Calu3 (cell line): ENCODE data around the gene WSCD2. TPM values are rescaled to one million over a fixed set of nuclear protein-coding genes. Genes with fewer than 3 reads are reported as not detected.

ENCODE experiments used
- BruUV-seq: library from RNA; stranded (reverse); fragments of 400-500 nt; replicated peaks from 2 replicates; lab custom pipeline; 2021; lab: Mats Ljungman, UMichigan
- CTCF ChIA-PET: fragments of 300-600 bp; sonication (Branson Sonifier 250); formaldehyde crosslinking; loops from one replicate; lab custom pipeline; 2022; ENCODE audit warnings: antibody characterized with exemption; lab: Charles Lee
- DNase-seq: peaks from one replicate; pipeline ENCODE4 v3.0.0; 2022
- H3K27ac Mint-ChIP-seq: one replicate; pipeline ENCODE4 v1.8.0; 2022; ENCODE audit warnings: mixed read lengths; ENCODE audit not compliant: unreplicated experiment
- H3K27me3 Mint-ChIP-seq: one replicate; pipeline ENCODE4 v1.8.0; 2022; ENCODE audit warnings: mixed read lengths; ENCODE audit not compliant: unreplicated experiment
- H3K36me3 Mint-ChIP-seq: one replicate; pipeline ENCODE4 v1.8.0; 2022; ENCODE audit warnings: mild to moderate bottlenecking, moderate library complexity, mixed read lengths; ENCODE audit not compliant: insufficient read depth, unreplicated experiment
- H3K4me1 Mint-ChIP-seq: one replicate; pipeline ENCODE4 v1.8.0; 2022; ENCODE audit warnings: mild to moderate bottlenecking, low read depth, mixed read lengths; ENCODE audit not compliant: unreplicated experiment
- H3K4me3 Mint-ChIP-seq: one replicate; pipeline ENCODE4 v1.8.0; 2022; ENCODE audit warnings: mild to moderate bottlenecking, low read depth, moderate library complexity, mixed read lengths; ENCODE audit not compliant: unreplicated experiment
- H3K9me3 Mint-ChIP-seq: one replicate; pipeline ENCODE4 v1.8.0; 2022; ENCODE audit warnings: low read depth, mixed read lengths; ENCODE audit not compliant: unreplicated experiment
- intact Hi-C: fragments of 100-400 bp; cut with micrococcal nuclease; formaldehyde crosslinking; loops from one replicate; pipeline ENCODE4 v1.10.0; 2022; ENCODE audit not compliant: unreplicated experiment
- total RNA-seq: library from RNA; stranded (reverse); gene quantifications from 2 replicates; pipeline ENCODE4 v1.2.3, GENCODE V29; 2022
- TF ChIP-seq, protein P1 (sequence below): fragments of 200-600 bp; IDR thresholded peaks from one replicate; pipeline ENCODE4 v1.8.0; 2022; ENCODE audit warnings: antibody characterized with exemption; ENCODE audit not compliant: unreplicated experiment

Gene WSCD2
- total RNA-seq, 1 experiment from 2014 or later = not detected

DNA sequence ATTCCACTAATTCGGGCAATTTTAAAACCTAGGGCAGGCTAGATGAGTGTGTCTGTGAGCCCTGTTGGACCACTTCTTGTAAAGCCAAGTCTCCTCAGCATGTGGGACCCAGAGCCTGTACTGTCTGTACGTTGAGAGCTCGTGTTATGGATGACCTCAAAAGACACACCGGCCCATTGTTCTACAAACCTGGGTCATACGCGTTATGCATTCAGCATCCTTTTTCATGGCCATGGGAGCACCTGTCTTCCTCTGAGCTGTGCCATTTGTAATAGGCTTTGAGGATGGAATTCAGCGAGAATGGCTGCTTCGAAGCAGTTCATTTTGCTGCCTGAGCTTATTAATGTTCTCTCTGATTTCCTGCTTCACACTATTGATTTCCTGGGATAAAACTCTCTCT lies 15.0 kb downstream of the WSCD2 start:
- CTCF ChIA-PET = no interaction called here
- Mint-ChIP-seq H3K27ac (no peak overlapping the region), H3K27me3 (peaks cover 63% of the 10 kb centered on the region), H3K36me3 (no peaks in the 10 kb centered on the region), H3K4me1 (no peaks in the 10 kb centered on the region), H3K9me3 (no peaks in the 10 kb centered on the region), H3K4me3 (no peak overlapping the region)
- intact Hi-C loops = no loop called here
- DNase-seq = no peak
- TF ChIP-seq, protein P1, sequence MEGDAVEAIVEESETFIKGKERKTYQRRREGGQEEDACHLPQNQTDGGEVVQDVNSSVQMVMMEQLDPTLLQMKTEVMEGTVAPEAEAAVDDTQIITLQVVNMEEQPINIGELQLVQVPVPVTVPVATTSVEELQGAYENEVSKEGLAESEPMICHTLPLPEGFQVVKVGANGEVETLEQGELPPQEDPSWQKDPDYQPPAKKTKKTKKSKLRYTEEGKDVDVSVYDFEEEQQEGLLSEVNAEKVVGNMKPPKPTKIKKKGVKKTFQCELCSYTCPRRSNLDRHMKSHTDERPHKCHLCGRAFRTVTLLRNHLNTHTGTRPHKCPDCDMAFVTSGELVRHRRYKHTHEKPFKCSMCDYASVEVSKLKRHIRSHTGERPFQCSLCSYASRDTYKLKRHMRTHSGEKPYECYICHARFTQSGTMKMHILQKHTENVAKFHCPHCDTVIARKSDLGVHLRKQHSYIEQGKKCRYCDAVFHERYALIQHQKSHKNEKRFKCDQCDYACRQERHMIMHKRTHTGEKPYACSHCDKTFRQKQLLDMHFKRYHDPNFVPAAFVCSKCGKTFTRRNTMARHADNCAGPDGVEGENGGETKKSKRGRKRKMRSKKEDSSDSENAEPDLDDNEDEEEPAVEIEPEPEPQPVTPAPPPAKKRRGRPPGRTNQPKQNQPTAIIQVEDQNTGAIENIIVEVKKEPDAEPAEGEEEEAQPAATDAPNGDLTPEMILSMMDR = no peak
- no TSS peak for BruUV-seq

GRCh38 chr12:108145011-108145410 lies 15.9 kb downstream of the WSCD2 start:
- BruUV-seq = no TSS peak
- H3K9me3 Mint-ChIP-seq = no peaks in the 10 kb centered on the region
- H3K27ac Mint-ChIP-seq = no peak overlapping the region
- H3K36me3 Mint-ChIP-seq = no peaks in the 10 kb centered on the region
- H3K27me3 Mint-ChIP-seq = peaks cover 73% of the 10 kb centered on the region
- CTCF ChIA-PET = no interaction called here
- no peak overlapping the region for H3K4me3 Mint-ChIP-seq
- TF ChIP-seq, protein P1 = no peak
- intact Hi-C loops = no loop called here
- no peaks in the 10 kb centered on the region for H3K4me1 Mint-ChIP-seq
- no peak for DNase-seq

GRCh38 chr12:108146035-108146893 lies 17.2 kb downstream of the WSCD2 start:
- TF ChIP-seq, protein P1 = no peak
- H3K27me3 Mint-ChIP-seq = peaks cover 79% of the 10 kb centered on the region
- no TSS peak for BruUV-seq
- H3K4me3 Mint-ChIP-seq = no peak overlapping the region
- intact Hi-C loops = no loop called here
- no peak overlapping the region for H3K27ac Mint-ChIP-seq
- no peaks in the 10 kb centered on the region for H3K9me3 Mint-ChIP-seq
- no peaks in the 10 kb centered on the region for H3K4me1 Mint-ChIP-seq
- H3K36me3 Mint-ChIP-seq = no peaks in the 10 kb centered on the region
- DNase-seq = no peak
- CTCF ChIA-PET = no interaction called here

GRCh38 chr12:108147279-108147678 lies 18.2 kb downstream of the WSCD2 start:
- BruUV-seq = no TSS peak
- Mint-ChIP-seq H3K4me3 (no peak overlapping the region), H3K27me3 (peaks cover 79% of the 10 kb centered on the region)

More at GRCh38 chr12:108147279-108147678, 18.2 kb downstream of the WSCD2 start:
- intact Hi-C loops = no loop called here
- no peak overlapping the region for H3K27ac Mint-ChIP-seq
- TF ChIP-seq, protein P1 = no peak
- no peaks in the 10 kb centered on the region for H3K9me3 Mint-ChIP-seq
- CTCF ChIA-PET = no interaction called here
- no peaks in the 10 kb centered on the region for H3K4me1 Mint-ChIP-seq
- no peaks in the 10 kb centered on the region for H3K36me3 Mint-ChIP-seq
- no peak for DNase-seq
